ENCODE measurements around the gene TPO.

TPO gene

DNA sequence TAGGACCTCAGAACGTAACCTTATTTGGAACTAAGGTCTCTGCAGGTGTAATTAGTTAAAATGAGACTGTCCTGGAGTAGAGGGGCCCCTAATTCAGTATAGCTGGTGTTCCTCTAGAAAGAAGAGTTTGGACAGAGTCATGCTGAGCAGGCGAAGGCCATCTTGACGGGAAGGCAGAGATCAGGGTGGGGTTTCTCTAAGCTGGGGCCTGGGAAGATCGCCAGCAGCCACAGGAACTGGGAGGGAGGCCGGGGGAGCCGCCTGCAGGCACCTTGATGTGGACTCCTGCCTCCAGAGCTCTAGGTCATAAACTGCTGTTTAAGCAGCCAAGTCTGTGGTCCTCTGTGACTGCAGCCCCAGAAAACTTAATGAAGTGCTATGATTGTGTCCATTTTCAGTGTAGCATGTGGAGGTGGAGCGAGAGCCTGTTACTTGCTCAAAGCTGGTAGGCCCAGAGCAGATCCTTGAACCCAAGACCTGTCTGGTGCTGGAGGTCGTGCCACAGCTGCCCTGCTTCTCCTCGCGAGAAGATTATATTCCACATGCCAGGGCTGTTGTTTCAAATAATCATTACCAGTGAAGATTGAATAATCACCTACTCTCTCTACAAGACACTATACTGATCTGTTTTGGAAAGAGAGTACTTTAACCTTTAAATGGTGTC, 105.7 kb downstream of the TPO start:
- Histone ChIP-seq H3K36me3 (ENCODE audit: control insufficient read depth in 2 of 2, insufficient read depth in 2 of 2, low read length in 2 of 2) (no peaks in the 10 kb centered on the region), H3K27ac (ENCODE audit: low read depth in 2 of 2, low read length in 2 of 2) (no peak overlapping the region), H3K4me1 (ENCODE audit: control insufficient read depth in 2 of 2, insufficient read depth in 2 of 2, low read length in 2 of 2) (no peaks in the 10 kb centered on the region), H3K9me3 (ENCODE audit: control insufficient read depth in 2 of 2, low read length in 2 of 2) (no peaks in the 10 kb centered on the region), H3K27me3 (ENCODE audit: control insufficient read depth in 2 of 2, insufficient read depth in 2 of 2, low read length in 2 of 2) (no peaks in the 10 kb centered on the region), H3K9ac (ENCODE audit: low read depth in 1 of 2, low read length in 2 of 2) (no peak overlapping the region), H3K4me3 (ENCODE audit: low read length in 2 of 2) (no peak overlapping the region)

DNA sequence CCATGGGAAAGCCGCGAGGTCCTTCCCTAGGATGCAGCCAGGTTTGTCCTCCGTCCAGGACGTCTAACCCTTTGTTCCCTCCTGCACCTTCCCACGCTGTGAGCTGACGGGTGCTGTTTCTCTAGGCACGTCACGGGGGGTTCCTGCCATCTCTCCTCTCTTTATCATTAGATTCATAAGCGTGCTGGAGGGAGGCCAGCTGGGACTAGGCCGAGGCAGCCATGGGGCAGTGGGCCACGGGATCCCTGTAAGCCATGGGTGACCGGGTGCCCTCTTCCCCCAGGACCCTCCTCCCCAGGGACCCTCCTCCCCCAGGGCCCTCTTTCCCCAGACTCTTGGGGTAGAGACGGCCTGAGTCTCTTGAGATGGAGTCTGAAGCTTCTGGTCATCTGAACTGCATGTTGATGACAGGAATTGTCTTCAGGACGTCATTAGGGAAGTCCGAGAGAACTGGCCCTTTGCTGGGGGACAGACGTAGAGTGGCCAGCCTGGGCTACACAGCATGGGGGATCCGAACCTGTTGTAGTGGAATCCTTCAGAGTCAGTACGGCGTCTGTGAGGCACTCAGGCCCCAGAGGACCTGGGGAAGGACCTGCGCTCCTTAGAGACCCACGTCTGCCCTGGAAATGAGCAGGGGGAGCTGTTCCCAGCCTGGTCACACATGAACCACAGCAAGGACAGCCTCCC, 108.1 kb downstream of the TPO start:
- H3K27me3 ChIP-seq (ENCODE audit: control insufficient read depth in 2 of 2, insufficient read depth in 2 of 2, low read length in 2 of 2), result no peaks in the 10 kb centered on the region
- H3K9me3 ChIP-seq (ENCODE audit: control insufficient read depth in 2 of 2, low read length in 2 of 2), result no peaks in the 10 kb centered on the region
- no peak overlapping the region for H3K9ac ChIP-seq (ENCODE audit: low read depth in 1 of 2, low read length in 2 of 2)
- no peak overlapping the region for H3K27ac ChIP-seq (ENCODE audit: low read depth in 2 of 2, low read length in 2 of 2)
- H3K36me3 ChIP-seq (ENCODE audit: control insufficient read depth in 2 of 2, insufficient read depth in 2 of 2, low read length in 2 of 2), result no peaks in the 10 kb centered on the region
- no peak overlapping the region for H3K4me3 ChIP-seq (ENCODE audit: low read length in 2 of 2)
- no peaks in the 10 kb centered on the region for H3K4me1 ChIP-seq (ENCODE audit: control insufficient read depth in 2 of 2, insufficient read depth in 2 of 2, low read length in 2 of 2)

- Histone ChIP-seq H3K4me1 (ENCODE audit: control insufficient read depth in 2 of 2, insufficient read depth in 2 of 2, low read length in 2 of 2) (no peaks in the 10 kb centered on the region), H3K27ac (ENCODE audit: low read depth in 2 of 2, low read length in 2 of 2) (no peak overlapping the region), H3K4me3 (ENCODE audit: low read length in 2 of 2) (no peak overlapping the region), H3K9me3 (ENCODE audit: control insufficient read depth in 2 of 2, low read length in 2 of 2) (no peaks in the 10 kb centered on the region), H3K9ac (ENCODE audit: low read depth in 1 of 2, low read length in 2 of 2) (no peak overlapping the region), H3K36me3 (ENCODE audit: control insufficient read depth in 2 of 2, insufficient read depth in 2 of 2, low read length in 2 of 2) (no peaks in the 10 kb centered on the region), H3K27me3 (ENCODE audit: control insufficient read depth in 2 of 2, insufficient read depth in 2 of 2, low read length in 2 of 2) (no peaks in the 10 kb centered on the region)
Observed at GRCh38 chr2:1521878-1522830, 108.9 kb downstream of the TPO start.

DNA sequence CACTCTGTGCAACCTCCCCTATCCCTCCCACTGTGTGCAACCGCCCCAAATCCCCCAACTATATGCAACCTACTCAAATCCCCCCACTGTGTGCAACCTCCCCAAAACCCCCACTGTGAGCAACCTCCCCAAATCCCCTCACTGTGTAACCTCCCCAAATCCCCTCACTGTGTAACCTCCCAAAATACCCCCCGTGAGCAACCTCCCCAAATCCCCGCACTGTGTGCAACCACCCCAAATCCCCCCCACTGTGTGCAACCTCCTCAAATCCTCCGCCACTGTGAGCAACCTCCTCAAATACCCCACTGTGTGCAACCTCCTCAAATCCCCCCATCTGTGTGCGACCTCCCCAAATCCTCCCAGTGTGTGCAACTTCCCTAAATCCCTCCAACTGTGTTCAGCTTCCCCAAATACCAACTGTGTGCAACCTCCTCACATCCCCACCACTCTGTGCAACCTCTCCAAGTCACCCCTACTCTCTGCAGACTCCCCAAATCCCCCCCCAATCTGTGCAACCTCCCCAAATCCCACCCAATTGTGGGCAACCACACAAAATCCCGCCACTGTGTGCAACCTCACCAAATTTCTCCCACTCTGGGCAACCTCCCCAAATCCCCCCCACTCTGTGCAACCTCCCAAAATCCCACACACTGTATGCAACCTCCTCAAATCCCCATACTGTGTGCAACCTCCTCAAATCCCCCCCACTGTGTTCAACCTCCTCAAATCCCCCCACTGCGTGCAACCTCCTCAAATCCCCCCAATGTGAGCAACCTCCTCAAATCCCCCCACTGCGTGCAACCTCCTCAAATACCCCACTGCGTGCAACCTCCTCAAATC, 114.1 kb downstream of the TPO start:
- Histone ChIP-seq H3K36me3 (ENCODE audit: control insufficient read depth in 2 of 2, insufficient read depth in 2 of 2, low read length in 2 of 2) (no peaks in the 10 kb centered on the region), H3K9ac (ENCODE audit: low read depth in 1 of 2, low read length in 2 of 2) (no peak overlapping the region), H3K27me3 (ENCODE audit: control insufficient read depth in 2 of 2, insufficient read depth in 2 of 2, low read length in 2 of 2) (no peaks in the 10 kb centered on the region), H3K4me1 (ENCODE audit: control insufficient read depth in 2 of 2, insufficient read depth in 2 of 2, low read length in 2 of 2) (no peaks in the 10 kb centered on the region), H3K27ac (ENCODE audit: low read depth in 2 of 2, low read length in 2 of 2) (no peak overlapping the region), H3K4me3 (ENCODE audit: low read length in 2 of 2) (no peak overlapping the region), H3K9me3 (ENCODE audit: control insufficient read depth in 2 of 2, low read length in 2 of 2) (no peaks in the 10 kb centered on the region)

DNA sequence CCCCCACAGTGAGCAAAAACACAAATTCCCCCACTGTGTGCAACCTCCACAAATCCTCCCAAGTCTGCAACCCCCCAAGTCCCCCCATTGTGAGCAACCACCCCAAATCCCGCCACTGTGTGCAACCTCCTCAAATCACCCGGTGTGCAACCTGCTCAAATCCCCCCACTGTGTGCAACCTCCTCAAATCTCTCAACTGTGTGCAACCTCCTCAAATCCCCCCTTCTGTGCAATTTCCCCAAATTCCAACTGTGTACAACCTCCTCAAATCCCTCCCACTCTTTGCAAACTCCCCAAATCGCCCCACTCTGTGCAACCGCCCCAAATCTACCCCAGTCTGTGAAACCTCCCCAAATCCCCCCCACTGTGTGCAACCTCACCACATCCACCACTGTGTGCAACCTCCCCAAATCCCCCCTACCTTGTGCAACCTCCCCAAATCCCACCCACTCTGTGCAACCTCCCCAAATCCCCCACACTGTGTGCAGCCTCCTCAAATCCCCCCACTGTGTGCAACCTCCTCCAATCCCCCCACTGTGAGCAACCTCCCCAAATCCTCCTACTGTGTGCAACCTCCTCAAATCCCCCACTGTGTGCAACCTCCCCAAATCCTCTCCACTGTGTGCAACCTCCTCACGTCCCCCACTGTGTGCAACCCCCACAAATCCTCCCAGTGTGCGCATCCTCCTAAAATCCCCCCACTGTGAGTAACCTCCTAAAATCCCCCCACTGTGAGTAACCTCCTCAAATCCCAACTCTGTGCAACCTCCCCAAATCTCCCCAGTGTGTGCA, 115.2 kb downstream of the TPO start:
- Histone ChIP-seq H3K9ac (ENCODE audit: low read depth in 1 of 2, low read length in 2 of 2) (no peak overlapping the region), H3K27me3 (ENCODE audit: control insufficient read depth in 2 of 2, insufficient read depth in 2 of 2, low read length in 2 of 2) (no peaks in the 10 kb centered on the region), H3K36me3 (ENCODE audit: control insufficient read depth in 2 of 2, insufficient read depth in 2 of 2, low read length in 2 of 2) (no peaks in the 10 kb centered on the region), H3K4me3 (ENCODE audit: low read length in 2 of 2) (no peak overlapping the region), H3K27ac (ENCODE audit: low read depth in 2 of 2, low read length in 2 of 2) (no peak overlapping the region), H3K4me1 (ENCODE audit: control insufficient read depth in 2 of 2, insufficient read depth in 2 of 2, low read length in 2 of 2) (no peaks in the 10 kb centered on the region), H3K9me3 (ENCODE audit: control insufficient read depth in 2 of 2, low read length in 2 of 2) (no peaks in the 10 kb centered on the region)

- no peak overlapping the region for H3K27ac ChIP-seq (ENCODE audit: low read depth in 2 of 2, low read length in 2 of 2)
- no peaks in the 10 kb centered on the region for H3K9me3 ChIP-seq (ENCODE audit: control insufficient read depth in 2 of 2, low read length in 2 of 2)
- no peaks in the 10 kb centered on the region for H3K36me3 ChIP-seq (ENCODE audit: control insufficient read depth in 2 of 2, insufficient read depth in 2 of 2, low read length in 2 of 2)
- no peak overlapping the region for H3K9ac ChIP-seq (ENCODE audit: low read depth in 1 of 2, low read length in 2 of 2)
- H3K4me1 ChIP-seq (ENCODE audit: control insufficient read depth in 2 of 2, insufficient read depth in 2 of 2, low read length in 2 of 2), result no peaks in the 10 kb centered on the region
- H3K4me3 ChIP-seq (ENCODE audit: low read length in 2 of 2), result no peak overlapping the region
- H3K27me3 ChIP-seq (ENCODE audit: control insufficient read depth in 2 of 2, insufficient read depth in 2 of 2, low read length in 2 of 2), result no peaks in the 10 kb centered on the region
Observed at GRCh38 chr2:1538663-1539062, 125.4 kb downstream of the TPO start.

DNA sequence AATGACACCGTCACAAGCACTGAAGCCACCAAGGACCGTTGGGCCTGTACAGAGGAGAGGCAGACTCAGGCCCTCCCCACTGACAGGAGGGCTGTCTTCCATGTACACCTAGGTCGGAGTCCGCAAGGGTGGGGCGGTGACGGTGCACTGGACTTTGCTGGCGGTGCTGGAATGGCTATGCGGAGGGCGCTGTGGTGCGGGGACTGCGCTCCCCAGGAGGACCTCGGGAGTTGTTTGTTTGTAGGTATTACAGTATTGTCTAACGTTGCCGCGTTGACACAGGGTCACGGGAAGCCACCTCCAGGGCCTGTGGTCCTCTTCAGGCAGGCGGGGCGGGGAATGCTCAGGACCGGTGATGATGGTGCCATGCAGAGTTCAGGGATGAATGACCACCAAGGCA, 126.2 kb downstream of the TPO start:
- no peak overlapping the region for H3K4me3 ChIP-seq (ENCODE audit: low read length in 2 of 2)
- no peaks in the 10 kb centered on the region for H3K27me3 ChIP-seq (ENCODE audit: control insufficient read depth in 2 of 2, insufficient read depth in 2 of 2, low read length in 2 of 2)
- no peaks in the 10 kb centered on the region for H3K4me1 ChIP-seq (ENCODE audit: control insufficient read depth in 2 of 2, insufficient read depth in 2 of 2, low read length in 2 of 2)
- H3K36me3 ChIP-seq (ENCODE audit: control insufficient read depth in 2 of 2, insufficient read depth in 2 of 2, low read length in 2 of 2), result no peaks in the 10 kb centered on the region
- no peak overlapping the region for H3K27ac ChIP-seq (ENCODE audit: low read depth in 2 of 2, low read length in 2 of 2)
- no peaks in the 10 kb centered on the region for H3K9me3 ChIP-seq (ENCODE audit: control insufficient read depth in 2 of 2, low read length in 2 of 2)
- no peak overlapping the region for H3K9ac ChIP-seq (ENCODE audit: low read depth in 1 of 2, low read length in 2 of 2)

- no peak overlapping the region for H3K27ac ChIP-seq (ENCODE audit: low read depth in 2 of 2, low read length in 2 of 2)
- H3K4me3 ChIP-seq (ENCODE audit: low read length in 2 of 2), result no peak overlapping the region
- no peak overlapping the region for H3K9ac ChIP-seq (ENCODE audit: low read depth in 1 of 2, low read length in 2 of 2)
- no peaks in the 10 kb centered on the region for H3K27me3 ChIP-seq (ENCODE audit: control insufficient read depth in 2 of 2, insufficient read depth in 2 of 2, low read length in 2 of 2)
- no peaks in the 10 kb centered on the region for H3K9me3 ChIP-seq (ENCODE audit: control insufficient read depth in 2 of 2, low read length in 2 of 2)
- no peaks in the 10 kb centered on the region for H3K4me1 ChIP-seq (ENCODE audit: control insufficient read depth in 2 of 2, insufficient read depth in 2 of 2, low read length in 2 of 2)
- no peaks in the 10 kb centered on the region for H3K36me3 ChIP-seq (ENCODE audit: control insufficient read depth in 2 of 2, insufficient read depth in 2 of 2, low read length in 2 of 2)
Observed at GRCh38 chr2:1539973-1540372, 126.7 kb downstream of the TPO start.

DNA sequence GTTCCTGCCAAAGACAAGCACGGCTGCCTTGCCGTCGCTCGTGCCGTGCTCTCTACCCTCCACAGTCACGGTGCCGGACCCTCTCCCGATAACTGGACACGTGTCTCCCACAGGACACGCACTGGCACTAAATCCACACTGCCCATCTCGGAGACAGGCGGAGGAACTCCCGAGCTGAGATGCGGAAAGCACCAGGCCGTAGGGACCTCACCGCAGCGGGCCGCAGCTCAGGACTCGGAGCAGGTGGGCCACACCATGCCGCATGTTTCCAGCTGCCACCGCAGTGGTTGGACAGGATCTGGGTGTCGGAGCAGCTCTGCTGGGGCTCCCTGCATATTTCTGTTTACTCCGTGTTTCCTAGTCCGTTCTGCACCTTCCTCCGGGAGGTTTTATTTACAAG, 127.2 kb downstream of the TPO start:
- no peak overlapping the region for H3K9ac ChIP-seq (ENCODE audit: low read depth in 1 of 2, low read length in 2 of 2)
- no peaks in the 10 kb centered on the region for H3K4me1 ChIP-seq (ENCODE audit: control insufficient read depth in 2 of 2, insufficient read depth in 2 of 2, low read length in 2 of 2)
- H3K36me3 ChIP-seq (ENCODE audit: control insufficient read depth in 2 of 2, insufficient read depth in 2 of 2, low read length in 2 of 2), result no peaks in the 10 kb centered on the region
- H3K27ac ChIP-seq (ENCODE audit: low read depth in 2 of 2, low read length in 2 of 2), result no peak overlapping the region
- no peak overlapping the region for H3K4me3 ChIP-seq (ENCODE audit: low read length in 2 of 2)
- no peaks in the 10 kb centered on the region for H3K27me3 ChIP-seq (ENCODE audit: control insufficient read depth in 2 of 2, insufficient read depth in 2 of 2, low read length in 2 of 2)
- H3K9me3 ChIP-seq (ENCODE audit: control insufficient read depth in 2 of 2, low read length in 2 of 2), result no peaks in the 10 kb centered on the region

All from mucosa of rectum (tissue), 2 donors.